Stimulated activated CD4-positive, alpha-beta T cell treated with anti-CD3 and anti-CD28 coated beads, Interleukin-2, amount 100 ng/mL, for 48 hours (primary cell): Measurements from ENCODE around the gene PRKCH.

Experiments
- DNase-seq, 2 donors: peaks; one replicate each; pipeline ENCODE4 v3.0.0-alpha.2; 2020

PRKCH gene

GRCh38 chr14:61341275-61342206 lies 20.2 kb downstream of the PRKCH start:
- DNase-seq, result no peak

DNA sequence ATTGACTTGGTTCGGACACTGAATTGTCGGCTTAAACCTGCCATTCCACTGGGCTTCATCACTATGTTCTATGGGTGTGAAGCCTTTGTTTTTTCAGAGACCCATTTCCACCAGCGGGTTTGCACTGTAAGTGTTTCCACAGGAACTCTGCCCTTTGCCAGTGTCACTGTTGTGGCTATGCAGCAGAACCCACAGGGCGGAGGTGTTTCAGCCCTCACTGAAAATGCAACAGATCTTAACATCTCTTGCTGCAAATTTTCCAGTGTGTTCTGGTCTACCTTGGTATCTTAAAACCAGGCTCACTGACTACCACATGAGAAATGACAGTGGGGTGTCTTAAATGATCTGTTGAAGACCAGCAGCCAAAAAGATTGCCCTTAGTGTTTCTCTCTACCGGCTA lies 21.1 kb downstream of the PRKCH start:
- peak in 1 of 2 donors; percentile 68 for DNase-seq

DNA sequence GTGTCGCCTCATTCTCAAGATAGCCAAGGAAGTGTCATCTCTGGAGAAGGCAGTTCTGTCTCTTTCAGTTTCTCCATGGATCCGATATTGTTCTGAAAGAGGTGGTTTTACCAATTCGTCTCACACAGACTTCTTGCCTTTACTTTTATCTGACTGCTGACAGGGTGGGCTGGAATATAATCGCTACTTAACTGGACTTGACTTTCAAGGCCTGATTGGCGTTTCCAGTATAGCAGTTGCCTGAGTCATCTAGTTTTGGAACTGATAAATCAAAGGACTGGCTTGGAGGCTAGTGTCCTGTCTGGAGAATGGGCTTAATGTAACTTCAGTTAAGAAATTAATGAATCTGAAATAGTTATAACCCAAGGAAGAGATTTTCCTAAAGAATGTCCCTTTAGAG lies 21.6 kb downstream of the PRKCH start:
- DNase-seq, result no peak

DNA sequence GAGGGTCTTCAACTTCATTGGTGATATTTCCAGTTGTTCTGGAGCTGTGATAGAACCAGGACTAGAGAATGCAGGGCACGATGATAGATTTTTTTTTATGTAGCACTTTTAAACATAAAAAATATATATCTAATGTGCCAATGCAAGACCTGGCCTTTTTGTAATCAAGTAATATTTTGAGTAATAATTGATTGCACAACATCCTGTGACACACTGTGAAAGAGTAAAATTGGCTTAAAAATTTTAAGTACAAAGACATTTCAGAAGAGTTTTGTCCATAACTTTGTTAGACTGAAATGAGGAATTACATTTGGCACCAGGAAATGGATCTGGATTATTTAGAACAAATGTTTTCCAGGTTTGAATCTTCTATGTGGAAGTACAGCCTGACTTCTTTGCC lies 22.1 kb downstream of the PRKCH start:
- no peak for DNase-seq

DNA sequence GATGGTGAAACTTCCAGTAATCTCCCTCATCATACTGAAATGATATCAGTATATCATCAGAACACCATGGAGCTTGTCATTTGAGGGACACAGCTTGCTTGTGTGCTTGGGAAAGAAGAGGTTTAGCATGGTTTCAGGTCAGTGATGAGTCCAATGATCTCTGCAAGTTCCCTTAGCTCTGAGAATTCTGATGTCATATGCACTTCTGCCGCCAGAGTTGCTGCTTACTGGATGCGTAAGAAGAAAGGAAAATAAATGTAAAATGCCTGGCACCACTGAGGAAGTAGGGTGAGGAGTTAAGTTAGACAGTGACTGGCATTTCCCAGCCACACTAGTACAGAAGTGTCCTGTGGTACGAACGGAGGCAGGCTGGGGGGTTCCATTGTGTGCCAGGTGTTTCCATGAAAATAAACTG lies 22.6 kb downstream of the PRKCH start:
- DNase-seq, result no peak

DNA sequence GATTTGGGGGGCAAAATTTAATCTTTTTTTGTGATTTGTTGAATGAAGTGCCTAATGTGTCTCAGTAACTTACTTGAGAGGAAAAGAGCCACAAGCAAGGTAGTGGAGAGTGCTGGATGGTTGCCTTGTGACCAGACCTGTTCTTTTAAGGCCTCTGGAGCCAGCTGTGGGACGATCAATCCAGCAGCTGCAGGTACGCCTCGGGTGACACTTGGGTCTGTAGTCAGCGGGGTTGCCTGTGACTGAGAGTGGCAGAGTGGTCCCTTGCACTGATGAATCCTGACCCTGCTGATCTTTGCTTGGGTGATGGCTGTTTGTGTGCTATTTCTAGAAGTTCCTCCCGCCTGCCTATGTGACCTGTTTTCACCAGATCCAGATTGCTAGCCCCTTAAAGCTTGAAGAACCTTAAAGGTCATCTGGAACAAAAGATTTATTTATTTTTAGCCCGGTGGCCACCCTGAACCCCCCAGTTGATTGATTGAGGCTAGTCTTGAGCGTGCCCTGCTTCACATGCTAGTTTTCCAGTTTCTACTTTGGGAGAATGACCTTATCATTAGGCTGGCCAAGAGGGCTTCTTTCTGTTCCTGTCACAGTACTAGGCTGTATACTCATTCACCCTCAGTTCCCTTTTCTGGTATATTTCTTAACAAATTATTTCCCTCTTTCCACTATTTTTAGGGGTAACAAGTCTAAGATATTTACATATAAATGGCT lies 23.2 kb downstream of the PRKCH start:
- DNase-seq, result no peak

DNA sequence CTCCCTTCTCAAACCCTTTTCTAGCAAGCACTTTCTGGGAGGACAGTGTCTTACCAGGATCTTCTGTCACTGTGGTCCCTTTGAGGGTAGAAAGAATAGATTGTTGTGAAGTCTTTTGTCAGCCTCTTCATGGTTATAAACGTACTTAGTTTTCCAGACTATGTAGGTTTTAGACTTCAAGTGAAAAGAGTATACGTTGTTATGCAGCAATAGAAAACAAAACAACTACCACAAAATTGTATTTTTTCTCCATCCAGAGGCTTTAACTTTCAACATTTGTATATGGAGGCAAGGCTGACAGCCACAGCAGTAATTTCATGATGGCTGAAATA lies 23.7 kb downstream of the PRKCH start:
- no peak for DNase-seq

DNA sequence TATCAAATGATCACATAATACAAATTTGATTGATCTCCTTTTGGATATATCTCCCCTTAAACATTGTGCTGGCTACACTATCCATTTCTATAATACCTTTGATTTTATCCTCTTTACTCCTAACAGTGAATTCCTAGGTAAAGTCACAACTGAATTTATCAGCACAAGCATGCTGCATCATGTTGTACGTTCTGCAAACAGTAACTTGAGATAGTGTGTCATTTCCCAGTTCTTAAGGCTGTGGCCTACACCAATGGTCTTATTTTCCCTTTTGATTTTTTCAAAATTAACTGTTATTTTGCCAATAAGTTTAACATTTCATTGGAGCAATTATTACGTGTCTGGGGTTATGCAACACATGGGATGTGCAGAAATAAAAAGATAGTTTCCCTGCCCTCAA lies 24.8 kb downstream of the PRKCH start:
- no peak for DNase-seq

GRCh38 chr14:61346793-61347192 lies 25.4 kb downstream of the PRKCH start:
- no peak for DNase-seq

DNA sequence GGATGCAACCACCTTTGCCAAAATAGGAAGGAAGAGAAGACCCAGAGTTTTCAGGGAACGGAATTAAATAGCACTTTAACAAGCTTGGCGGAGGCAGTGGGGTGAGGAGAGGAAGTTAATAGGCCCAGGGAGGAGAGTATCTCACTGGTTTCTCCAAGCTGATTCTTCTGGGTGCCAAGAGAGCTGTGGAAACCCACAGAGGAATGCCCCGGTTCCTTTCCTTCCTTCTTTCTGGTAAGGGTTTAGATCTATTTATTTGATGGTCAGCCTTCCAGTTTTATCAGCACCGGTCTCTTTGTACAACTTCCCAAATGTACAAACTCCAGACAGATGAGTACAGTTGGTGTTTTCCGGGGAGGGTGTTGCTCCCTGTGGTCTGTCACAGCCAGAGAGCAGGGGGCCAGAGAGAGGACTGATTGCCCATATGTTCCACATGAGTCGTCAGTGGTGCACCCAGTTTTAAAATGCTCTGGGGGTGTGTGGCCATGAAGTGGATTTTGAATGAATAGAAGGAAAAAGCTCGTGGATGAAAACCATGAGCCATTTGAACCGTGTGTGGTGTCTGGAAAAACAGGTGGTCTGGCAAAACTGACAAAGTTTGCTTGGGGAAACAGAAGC lies 26.6 kb downstream of the PRKCH start:
- DNase-seq, result no peak

DNA sequence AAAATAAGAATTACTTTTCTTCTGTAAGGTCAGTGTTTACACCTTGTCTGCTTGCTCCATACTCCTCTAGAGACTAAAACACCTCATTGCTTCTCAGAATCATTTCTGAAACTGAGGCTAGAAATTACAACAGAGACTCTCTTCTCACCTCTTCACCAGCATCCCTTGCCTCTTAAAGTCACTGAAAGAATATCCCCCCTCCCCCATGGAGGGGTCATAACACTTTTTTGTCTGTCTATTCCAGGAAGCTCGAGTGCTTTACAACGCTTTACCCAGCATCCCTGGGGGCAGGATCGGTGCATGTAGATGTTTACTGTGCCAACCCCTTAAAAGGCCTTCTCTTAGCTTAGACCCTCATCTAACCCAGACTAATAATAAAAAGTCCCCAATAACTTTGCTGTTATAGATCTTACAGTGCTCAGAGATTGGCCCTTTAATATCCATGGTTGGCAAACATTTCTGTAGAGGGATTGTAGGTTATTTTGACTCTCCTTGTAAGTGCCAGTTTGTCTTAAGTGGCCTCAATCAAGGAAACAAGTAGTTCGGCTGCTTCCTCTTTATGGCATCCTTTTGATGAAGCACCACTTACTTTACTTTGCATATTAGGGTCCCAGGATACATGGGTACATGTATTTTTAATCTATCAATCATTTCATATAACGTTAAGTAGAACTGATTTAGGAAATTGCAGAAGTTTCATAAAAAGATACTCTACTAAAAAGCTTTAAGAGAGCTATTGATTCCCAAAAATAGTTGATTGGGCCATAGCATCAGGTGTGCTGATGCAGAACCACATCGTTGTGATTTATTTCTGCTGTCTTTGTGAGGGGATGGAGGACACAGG lies 29.3 kb downstream of the PRKCH start:
- DNase-seq, result no peak

GRCh38 chr14:61351477-61351876 lies 30.1 kb downstream of the PRKCH start:
- DNase-seq, result no peak

- peak in 1 of 2 donors; percentile 45 for DNase-seq
Observed at GRCh38 chr14:61355892-61356325, 34.5 kb downstream of the PRKCH start.

DNA sequence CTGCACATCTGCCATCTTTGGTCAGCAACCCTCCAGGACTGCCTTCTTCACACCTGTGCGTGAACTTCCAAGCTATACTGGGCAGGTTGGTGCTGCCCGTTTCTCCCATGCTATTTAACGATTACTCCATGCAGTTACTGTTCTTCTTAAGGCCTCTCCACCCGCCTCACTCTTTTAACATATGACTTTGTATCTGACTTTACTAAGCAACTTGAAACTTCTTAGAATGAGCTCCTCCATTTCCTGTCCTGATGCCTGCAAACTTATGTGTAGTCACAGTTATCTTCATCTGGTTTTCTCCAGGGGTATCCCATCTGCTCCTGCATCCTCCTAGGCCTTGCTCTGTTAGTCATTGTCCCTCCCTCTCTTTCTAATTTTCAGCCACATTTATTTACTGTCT lies 35.7 kb downstream of the PRKCH start:
- no peak for DNase-seq

DNA sequence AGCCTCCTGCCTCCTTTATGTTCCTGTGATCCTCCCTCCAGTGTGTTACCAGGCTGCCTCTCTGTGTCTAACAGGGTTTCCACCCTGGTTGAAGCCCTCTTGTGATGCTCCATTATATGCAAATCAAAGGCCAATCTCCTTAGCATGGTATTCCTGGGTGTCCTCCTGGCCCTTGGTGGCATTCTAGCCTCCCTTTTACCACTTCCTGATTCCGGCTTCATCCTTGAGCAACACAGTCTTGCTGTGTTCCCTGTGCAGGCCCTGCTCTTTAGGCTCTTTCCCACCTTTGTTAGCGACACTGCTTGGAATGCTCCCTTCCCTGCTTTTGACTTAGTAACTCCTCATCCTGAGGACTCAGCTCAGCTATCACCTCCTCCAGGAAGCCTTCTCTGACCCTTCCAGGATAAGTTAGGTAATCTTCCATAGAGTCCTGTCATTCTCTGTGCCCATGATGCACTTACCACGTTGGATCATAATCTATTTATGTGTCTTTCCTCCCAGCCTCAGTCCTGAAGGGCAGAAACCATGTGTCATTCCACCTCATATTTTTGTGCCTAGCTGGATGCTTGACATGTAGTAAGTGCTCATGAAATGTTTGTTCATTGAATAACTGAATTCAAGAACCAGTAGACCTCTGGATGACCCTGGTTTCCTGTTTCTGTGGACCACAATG lies 37.3 kb downstream of the PRKCH start:
- no peak for DNase-seq

GRCh38 chr14:61360796-61361525 lies 39.6 kb downstream of the PRKCH start:
- no peak for DNase-seq

DNA sequence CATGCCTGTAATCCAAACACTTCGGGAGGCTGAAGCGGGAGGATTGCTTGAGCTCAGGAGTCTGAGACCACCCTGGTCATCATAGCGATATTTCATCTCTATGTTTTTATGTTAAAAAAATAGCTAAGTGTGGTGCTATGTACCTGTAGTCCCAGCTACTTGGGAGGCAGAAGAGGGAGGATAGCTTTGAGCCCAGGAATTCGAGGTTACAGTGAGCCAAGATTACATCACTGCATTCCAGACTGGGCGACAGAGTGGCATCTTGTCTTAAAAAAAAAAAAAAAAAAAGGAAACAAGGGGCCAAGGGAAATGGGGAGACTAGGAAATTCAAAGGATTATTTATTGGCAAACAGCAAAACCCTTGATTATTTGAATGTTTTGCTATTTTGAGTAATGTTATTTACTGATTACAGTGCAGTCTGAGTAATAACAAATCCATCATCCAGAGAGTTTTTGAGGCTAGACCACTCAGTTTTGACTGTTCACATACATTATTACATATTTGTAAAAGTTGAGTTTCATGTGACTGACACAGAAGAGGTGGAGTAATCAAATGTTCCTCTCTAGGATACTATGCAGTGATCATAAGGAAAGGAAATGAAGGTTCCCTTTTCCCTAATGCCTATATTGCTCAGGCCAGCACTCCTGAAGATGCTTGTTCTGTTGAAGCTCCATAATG lies 40.8 kb downstream of the PRKCH start:
- DNase-seq, result no peak

GRCh38 chr14:61364243-61364642 lies 42.9 kb downstream of the PRKCH start:
- DNase-seq, result no peak

GRCh38 chr14:61365667-61366212 lies 44.4 kb downstream of the PRKCH start:
- DNase-seq, result no peak

GRCh38 chr14:61368114-61368710 lies 46.8 kb downstream of the PRKCH start:
- DNase-seq, result no peak
